Body of pancreas (tissue), 4 donors: ENCODE results near the gene TET3. TPM values are rescaled to one million over a fixed set of nuclear protein-coding genes. Genes with fewer than 3 reads are reported as not detected.

Experiments
- ATAC-seq: fragments of 150-250 bp; one replicate; pipeline ENCODE4 v1.9.1; 2016
- DNase-seq, 4 donors: peaks; one replicate each; pipeline ENCODE4 v3.0.0-alpha.2; 2019
- H3K27ac ChIP-seq, 4 donors: fragments of 200-600 bp; sonication (generic); 1 replicate in 3 of 4; 2 replicates in 1 of 4; pipeline versions ENCODE4 v1.5.1 to v1.6.1; 2016 to 2019; ENCODE audit warnings: mild to moderate bottlenecking in 1 of 4, mixed read lengths in 1 of 4, moderate library complexity in 1 of 4
- H3K27me3 ChIP-seq, 2 donors: fragments of 200-600 bp; sonication (generic); one replicate each; pipeline ENCODE4 v1.6.0; 2016; ENCODE audit warnings: mild to moderate bottlenecking in 1 of 2
- H3K36me3 ChIP-seq, 2 donors: fragments of 200-600 bp; sonication (generic); replicated peaks in 1 of 2; 2 replicates each; pipeline ENCODE4 v1.5.1; 2016; ENCODE audit warnings: low read depth in 2 of 2; ENCODE audit not compliant: insufficient read depth in 1 of 2
- H3K4me1 ChIP-seq: fragments of 200-600 bp; sonication (generic); one replicate; pipeline ENCODE4 v1.6.0; 2016
- H3K4me3 ChIP-seq, 2 donors: fragments of 200-600 bp; sonication (generic); 1 replicate in 1 of 2; 2 replicates in 1 of 2; pipeline ENCODE4 v1.5.1; 2016 to 2019
- H3K9me3 ChIP-seq, 3 donors: fragments of 200-600 bp; sonication (generic); 1 replicate in 2 of 3; 2 replicates in 1 of 3; pipeline ENCODE4 v1.5.1; 2016
- POLR2A ChIP-seq, 3 donors: fragments of 450-650 bp; IDR thresholded peaks; one replicate each; pipeline ENCODE4 v1.6.1; 2016; ENCODE audit warnings: antibody characterized with exemption in 3 of 3, mild to moderate bottlenecking in 2 of 3
- WGBS, 2 donors: methylation state at CpG; one replicate each; pipeline ENCODE4 v1.1.5; 2017; 5-methylcytosine and 5-hydroxymethylcytosine counted together
- intact Hi-C: fragments of 100-400 bp; cut with DNase I; formaldehyde crosslinking; loops from one replicate; pipeline ENCODE4 v1.15.1; 2023
- total RNA-seq, 2 donors: library from RNA; depleted of rRNA; stranded (reverse); fragments of >200 nt; gene quantifications; one replicate each; pipeline ENCODE4 v1.1.0, GENCODE V29; 2016
- TF ChIP-seq, protein P1 (sequence below), 7 experiments: fragments of 450-650 bp in 4 of 7; fragments of 200-600 bp in 3 of 7; sonication (generic) in 3 of 7; IDR thresholded peaks; one replicate each; pipeline ENCODE4 v1.5.1; 2016 to 2019; ENCODE audit warnings: antibody characterized with exemption in 7 of 7

The TET3 gene
- total RNA-seq, 2 donors from 2014 or later, result 6.7 to 7.3 TPM

GRCh38 chr2:73946215-73946614 lies 38.5 kb upstream of the TET3 start:
- peaks cover 0 to 23% of the 10 kb centered on the region in 2 donors for H3K36me3 ChIP-seq
- ATAC-seq (no peak), DNase-seq (no peak)
- H3K27ac ChIP-seq, result no peak overlapping the region
- intact Hi-C loops, result no loop called here
- H3K4me1 ChIP-seq, result no peaks in the 10 kb centered on the region
- TF ChIP-seq, protein P1, sequence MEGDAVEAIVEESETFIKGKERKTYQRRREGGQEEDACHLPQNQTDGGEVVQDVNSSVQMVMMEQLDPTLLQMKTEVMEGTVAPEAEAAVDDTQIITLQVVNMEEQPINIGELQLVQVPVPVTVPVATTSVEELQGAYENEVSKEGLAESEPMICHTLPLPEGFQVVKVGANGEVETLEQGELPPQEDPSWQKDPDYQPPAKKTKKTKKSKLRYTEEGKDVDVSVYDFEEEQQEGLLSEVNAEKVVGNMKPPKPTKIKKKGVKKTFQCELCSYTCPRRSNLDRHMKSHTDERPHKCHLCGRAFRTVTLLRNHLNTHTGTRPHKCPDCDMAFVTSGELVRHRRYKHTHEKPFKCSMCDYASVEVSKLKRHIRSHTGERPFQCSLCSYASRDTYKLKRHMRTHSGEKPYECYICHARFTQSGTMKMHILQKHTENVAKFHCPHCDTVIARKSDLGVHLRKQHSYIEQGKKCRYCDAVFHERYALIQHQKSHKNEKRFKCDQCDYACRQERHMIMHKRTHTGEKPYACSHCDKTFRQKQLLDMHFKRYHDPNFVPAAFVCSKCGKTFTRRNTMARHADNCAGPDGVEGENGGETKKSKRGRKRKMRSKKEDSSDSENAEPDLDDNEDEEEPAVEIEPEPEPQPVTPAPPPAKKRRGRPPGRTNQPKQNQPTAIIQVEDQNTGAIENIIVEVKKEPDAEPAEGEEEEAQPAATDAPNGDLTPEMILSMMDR (IDR thresholded peaks at IDR 0.05), result no peak
- TF ChIP-seq POLR2A (IDR thresholded peaks at IDR 0.05), result no peak
- no peak overlapping the region for H3K4me3 ChIP-seq
- H3K9me3 ChIP-seq, result no peaks in the 10 kb centered on the region
- H3K27me3 ChIP-seq, result no peaks in the 10 kb centered on the region
- WGBS, 2 donors, result 82 to 100% methylated on average over 1 of the region's 1 CpG

DNA sequence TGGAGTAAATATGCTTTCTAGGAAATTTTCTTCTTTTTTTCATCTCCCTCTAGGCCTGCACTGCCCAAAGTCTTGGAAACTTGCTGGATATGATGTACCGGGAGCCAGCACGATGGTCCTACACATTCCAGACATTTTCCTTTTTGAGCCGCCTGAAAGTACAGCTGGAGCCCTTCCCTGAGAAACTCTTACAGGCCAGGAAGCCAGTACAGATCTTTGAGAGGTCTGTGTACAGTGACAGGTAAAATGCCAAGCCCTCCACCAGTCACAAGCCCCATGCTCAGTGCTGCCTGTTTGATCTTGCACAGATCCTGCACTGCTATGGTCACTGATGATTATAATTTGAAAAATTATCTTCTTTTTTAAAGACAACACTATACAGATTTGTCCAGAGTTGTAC lies 38.0 kb upstream of the TET3 start:
- WGBS, 2 donors, result 84 to 89% methylated on average over 3 of the region's 3 CpGs
- Histone ChIP-seq H3K27me3 (no peaks in the 10 kb centered on the region), H3K27ac (no peak overlapping the region), H3K36me3 (peaks cover 0 to 26% of the 10 kb centered on the region in 2 donors), H3K4me3 (no peak overlapping the region), H3K9me3 (no peaks in the 10 kb centered on the region), H3K4me1 (no peaks in the 10 kb centered on the region)
- ATAC-seq (no peak), DNase-seq (no peak)
- TF ChIP-seq, protein P1 (IDR thresholded peaks at IDR 0.05), result no peak
- no peak for TF ChIP-seq POLR2A (IDR thresholded peaks at IDR 0.05)
- intact Hi-C loops, result no loop called here

GRCh38 chr2:73947412-73948018 lies 37.2 kb upstream of the TET3 start:
- intact Hi-C loops, result no loop called here
- 77 to 86% methylated on average over 5 of the region's 5 CpGs for WGBS, 2 donors
- peaks cover 0 to 26% of the 10 kb centered on the region in 2 donors for H3K36me3 ChIP-seq

DNA sequence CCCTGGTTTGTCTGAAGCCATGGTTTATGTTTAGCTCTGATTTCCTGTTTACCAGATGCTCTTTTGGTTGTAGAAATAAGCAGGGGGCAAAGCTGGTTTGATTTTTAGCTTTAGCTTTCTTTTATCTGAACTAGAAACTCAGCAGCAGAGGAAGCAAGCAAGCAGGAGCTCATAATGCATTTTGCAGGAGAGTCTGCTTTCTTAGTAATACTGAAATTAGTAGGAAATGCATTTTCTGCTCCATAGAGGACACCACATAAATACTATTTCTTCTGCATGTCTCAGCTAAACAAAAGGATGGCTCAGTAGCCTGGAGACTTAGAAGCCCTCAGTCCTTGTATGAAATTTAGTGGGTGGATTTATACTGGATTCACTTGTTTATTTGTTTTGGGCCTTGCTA lies 34.9 kb upstream of the TET3 start:
- H3K27ac ChIP-seq, result no peak overlapping the region
- H3K4me3 ChIP-seq, result no peak overlapping the region
- no peaks in the 10 kb centered on the region for H3K4me1 ChIP-seq
- peaks cover 0 to 26% of the 10 kb centered on the region in 2 donors for H3K36me3 ChIP-seq
- intact Hi-C loops, result no loop called here
- TF ChIP-seq, protein P1 (IDR thresholded peaks at IDR 0.05), result no peak
- no peak for TF ChIP-seq POLR2A (IDR thresholded peaks at IDR 0.05)
- DNase-seq (no peak), ATAC-seq (no peak)
- H3K9me3 ChIP-seq, result no peaks in the 10 kb centered on the region
- no peaks in the 10 kb centered on the region for H3K27me3 ChIP-seq

More at GRCh38 chr2:73947412-73948018, 37.2 kb upstream of the TET3 start:
- ATAC-seq, result no peak
- DNase-seq, result no peak
- no peaks in the 10 kb centered on the region for H3K27me3 ChIP-seq
- no peaks in the 10 kb centered on the region for H3K9me3 ChIP-seq
- H3K27ac ChIP-seq, result no peak overlapping the region
- TF ChIP-seq, protein P1 (IDR thresholded peaks at IDR 0.05), result no peak
- no peaks in the 10 kb centered on the region for H3K4me1 ChIP-seq
- no peak overlapping the region for H3K4me3 ChIP-seq
